Spleen (tissue), 11 donors: ENCODE data around the gene B2M. TPM values are rescaled to one million over a fixed set of nuclear protein-coding genes. Genes with fewer than 3 reads are reported as not detected.

Source experiments
- DNase-seq: peaks from one replicate; pipeline ENCODE4 v3.0.0-alpha.2; 2020
- H3K27ac ChIP-seq, 8 donors: fragments of 200-600 bp; sonication (generic) in 7 of 8; 1 replicate in 4 of 8; 2 replicates in 4 of 8; pipeline versions ENCODE4 v1.5.0 to v1.8.0; 2016 to 2021; ENCODE audit warnings: inconsistent platforms in 4 of 8, mild to moderate bottlenecking in 4 of 8, moderate library complexity in 1 of 8
- H3K27me3 ChIP-seq, 7 donors: fragments of 200-600 bp; sonication (generic) in 6 of 7; replicated peaks in 1 of 7; 1 replicate in 4 of 7; 2 replicates in 3 of 7; pipeline versions ENCODE4 v1.5.0 to v1.8.0; 2016 to 2021; ENCODE audit warnings: inconsistent platforms in 3 of 7, mild to moderate bottlenecking in 1 of 7
- H3K36me3 ChIP-seq, 6 donors: fragments of 200-600 bp; sonication (generic) in 5 of 6; 1 replicate in 4 of 6; 2 replicates in 2 of 6; pipeline versions ENCODE4 v1.5.0 to v1.8.0; 2016 to 2021; ENCODE audit warnings: inconsistent platforms in 2 of 6
- H3K4me1 ChIP-seq, 6 donors: fragments of 200-600 bp; sonication (generic) in 5 of 6; 1 replicate in 3 of 6; 2 replicates in 3 of 6; pipeline versions ENCODE4 v1.5.0 to v1.8.0; 2016 to 2021; ENCODE audit warnings: inconsistent platforms in 3 of 6
- H3K4me3 ChIP-seq, 8 donors: fragments of 200-600 bp; sonication (generic) in 7 of 8; 1 replicate in 4 of 8; 2 replicates in 4 of 8; pipeline versions ENCODE4 v1.5.0 to v1.8.0; 2016 to 2021; ENCODE audit warnings: inconsistent platforms in 4 of 8, mild to moderate bottlenecking in 4 of 8, moderate library complexity in 2 of 8
- H3K9me3 ChIP-seq, 8 donors: fragments of 200-600 bp; sonication (generic) in 7 of 8; 1 replicate in 4 of 8; 2 replicates in 4 of 8; pipeline versions ENCODE4 v1.5.0 to v1.8.0; 2016 to 2021; ENCODE audit warnings: inconsistent platforms in 4 of 8
- POLR2A ChIP-seq, 3 donors: fragments of 450-650 bp; IDR thresholded peaks; one replicate each; pipeline ENCODE4 v1.5.1; 2017; ENCODE audit warnings: antibody characterized with exemption in 3 of 3, mild to moderate bottlenecking in 1 of 3
- POLR2AphosphoS5 ChIP-seq, 3 donors: sonication (generic); formaldehyde crosslinking; IDR thresholded peaks; one replicate each; pipeline ENCODE4 v1.5.1; 2017; ENCODE audit warnings: antibody characterized with exemption in 3 of 3
- WGBS, 5 donors: extraction: QIAGEN DNeasy Blood & Tissue Kit in 3 of 5; methylation state at CpG; one replicate each; pipeline versions ENCODE4 v1.1.5 to v1.1.7; 2013 to 2018; 5-methylcytosine and 5-hydroxymethylcytosine counted together
- intact Hi-C: fragments of 100-400 bp; cut with DNase I; formaldehyde crosslinking; loops from one replicate; pipeline ENCODE4 v1.15.0; 2023; ENCODE audit warnings: low total_unique reads
- polyA plus RNA-seq, 3 donors: library from polyadenylated mRNA; stranded (reverse); fragments of 200-250 nt; gene quantifications; one replicate each; pipeline ENCODE4 v1.2.1, GENCODE V29; 2013
- small RNA-seq, 4 donors: library from RNA; depleted of rRNA; stranded (forward); fragments of <200 nt; gene quantifications; one replicate each; pipeline ENCODE3, GENCODE V24; 2016
- total RNA-seq, 7 donors: library from RNA; depleted of rRNA in 3 of 7; stranded (reverse); fragments of >200 nt in 3 of 7; fragmentation: NEBNext Ultra II Directional in 4 of 7; extraction: Animal tissue kit (Norgen Biotek cat#: 25700) in 4 of 7; gene quantifications; one replicate each; pipeline versions ENCODE4 v1.1.0 to v1.2.1, GENCODE V29; 2016 to 2021
- TF ChIP-seq, protein P1 (sequence below), 11 experiments: fragments of 200-600 bp in 7 of 11; fragments of 450-650 bp in 4 of 11; sonication (generic) in 4 of 11; IDR thresholded peaks in 8 of 11; conservative IDR thresholded peaks in 3 of 11; 1 replicate in 7 of 11; 2 replicates in 4 of 11; pipeline versions ENCODE4 v1.4.0 to v1.8.0; 2016 to 2021; ENCODE audit warnings: antibody characterized with exemption in 11 of 11, inconsistent platforms in 4 of 11, mild to moderate bottlenecking in 1 of 11
- donor health status: healthy with polysubstance abuse.
- donor health status: DM: no; HTN: no; CAD: no; lungs with moderate emphysema.
- donor health status: DM: no; HTN: no; CAD: no.
- donor health status: Bipolar disorder and iron deficiency.
- donor health status: healthy.
- donor health status: DM: no; HTN: no; CAD: no.
- donor health status: DM: yes; HTN: yes; CAD: no.

B2M gene
- total and polyA plus RNA-seq, 10 donors, result 3,969 to 10,333 (median 6,045) TPM

DNA sequence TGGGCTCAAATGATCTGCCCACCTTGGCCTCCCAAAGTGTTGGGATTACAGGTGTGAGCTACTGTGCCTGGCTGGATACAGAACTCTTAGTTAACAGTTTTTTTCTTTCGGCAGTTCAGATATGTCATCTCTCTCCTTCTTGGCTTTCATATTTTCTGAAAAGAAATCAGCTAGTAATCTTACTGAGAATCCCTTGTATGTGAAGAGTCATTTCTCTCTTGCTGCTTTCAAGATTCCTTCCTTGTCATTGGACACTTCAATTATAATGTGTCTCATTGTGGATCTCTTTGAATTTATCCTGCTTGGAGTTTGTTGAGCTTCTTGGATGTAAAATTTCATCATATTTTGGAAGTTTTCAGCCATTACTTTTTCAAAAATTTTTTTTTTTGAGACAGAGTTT lies 42.0 kb downstream of the B2M start:
- H3K27ac ChIP-seq, result no peak overlapping the region
- no peaks in the 10 kb centered on the region for H3K27me3 ChIP-seq
- TF ChIP-seq, protein P1, sequence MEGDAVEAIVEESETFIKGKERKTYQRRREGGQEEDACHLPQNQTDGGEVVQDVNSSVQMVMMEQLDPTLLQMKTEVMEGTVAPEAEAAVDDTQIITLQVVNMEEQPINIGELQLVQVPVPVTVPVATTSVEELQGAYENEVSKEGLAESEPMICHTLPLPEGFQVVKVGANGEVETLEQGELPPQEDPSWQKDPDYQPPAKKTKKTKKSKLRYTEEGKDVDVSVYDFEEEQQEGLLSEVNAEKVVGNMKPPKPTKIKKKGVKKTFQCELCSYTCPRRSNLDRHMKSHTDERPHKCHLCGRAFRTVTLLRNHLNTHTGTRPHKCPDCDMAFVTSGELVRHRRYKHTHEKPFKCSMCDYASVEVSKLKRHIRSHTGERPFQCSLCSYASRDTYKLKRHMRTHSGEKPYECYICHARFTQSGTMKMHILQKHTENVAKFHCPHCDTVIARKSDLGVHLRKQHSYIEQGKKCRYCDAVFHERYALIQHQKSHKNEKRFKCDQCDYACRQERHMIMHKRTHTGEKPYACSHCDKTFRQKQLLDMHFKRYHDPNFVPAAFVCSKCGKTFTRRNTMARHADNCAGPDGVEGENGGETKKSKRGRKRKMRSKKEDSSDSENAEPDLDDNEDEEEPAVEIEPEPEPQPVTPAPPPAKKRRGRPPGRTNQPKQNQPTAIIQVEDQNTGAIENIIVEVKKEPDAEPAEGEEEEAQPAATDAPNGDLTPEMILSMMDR (IDR thresholded peaks at IDR 0.05 in 8 of 11, conservative IDR thresholded peaks at IDR 0.05 in 3 of 11), result no peak
- TF ChIP-seq POLR2A (IDR thresholded peaks at IDR 0.05) (no peak), POLR2AphosphoS5 (IDR thresholded peaks at IDR 0.05) (no peak)
- no peak overlapping the region for H3K4me3 ChIP-seq
- DNase-seq, result no peak
- 93 to 100% (median 98%) methylated on average over 1 of the region's 1 CpG for WGBS, 5 donors
- no peaks in the 10 kb centered on the region for H3K4me1 ChIP-seq
- peaks cover 0 to 6% (median 0%) of the 10 kb centered on the region in 6 donors for H3K36me3 ChIP-seq
- intact Hi-C loops, result loop anchor here (10.0 kb wide), 1 partner anchor 159 kb away; no protein-coding TSS in a partner anchor
- peaks cover 0 to 34% (median 22%) of the 10 kb centered on the region in 8 donors for H3K9me3 ChIP-seq

DNA sequence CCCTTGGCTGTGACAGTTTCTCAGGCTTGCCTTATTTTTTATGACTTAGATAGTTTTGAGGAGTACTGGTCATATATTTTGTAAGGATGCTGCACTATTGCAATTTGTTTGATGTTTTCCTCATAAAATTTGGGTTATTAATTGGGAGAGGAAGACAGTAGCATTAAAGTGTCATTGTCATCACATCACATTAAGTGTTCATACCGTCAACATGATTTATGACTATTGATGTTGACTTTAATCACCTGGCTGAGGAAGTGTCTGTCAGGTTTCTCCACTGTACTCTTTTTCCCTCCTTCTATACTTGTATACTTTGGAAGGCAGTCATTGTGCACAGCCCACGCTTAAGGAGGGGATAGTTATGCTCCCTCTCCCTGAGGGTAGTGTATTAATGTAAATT lies 51.9 kb downstream of the B2M start:
- H3K27ac ChIP-seq, result no peak overlapping the region
- H3K27me3 ChIP-seq, result no peaks in the 10 kb centered on the region
- 76 to 97% (median 92%) methylated on average over 2 of the region's 2 CpGs for WGBS, 5 donors
- intact Hi-C loops, result no loop called here
- H3K4me1 ChIP-seq, result no peaks in the 10 kb centered on the region
- no peak overlapping the region for H3K4me3 ChIP-seq
- no peak for DNase-seq
- no peaks in the 10 kb centered on the region for H3K9me3 ChIP-seq
- TF ChIP-seq POLR2A (IDR thresholded peaks at IDR 0.05), result no peak
- no peak for TF ChIP-seq POLR2AphosphoS5 (IDR thresholded peaks at IDR 0.05)
- TF ChIP-seq, protein P1 (IDR thresholded peaks at IDR 0.05 in 8 of 11, conservative IDR thresholded peaks at IDR 0.05 in 3 of 11), result no peak
- H3K36me3 ChIP-seq, result no peaks in the 10 kb centered on the region

DNA sequence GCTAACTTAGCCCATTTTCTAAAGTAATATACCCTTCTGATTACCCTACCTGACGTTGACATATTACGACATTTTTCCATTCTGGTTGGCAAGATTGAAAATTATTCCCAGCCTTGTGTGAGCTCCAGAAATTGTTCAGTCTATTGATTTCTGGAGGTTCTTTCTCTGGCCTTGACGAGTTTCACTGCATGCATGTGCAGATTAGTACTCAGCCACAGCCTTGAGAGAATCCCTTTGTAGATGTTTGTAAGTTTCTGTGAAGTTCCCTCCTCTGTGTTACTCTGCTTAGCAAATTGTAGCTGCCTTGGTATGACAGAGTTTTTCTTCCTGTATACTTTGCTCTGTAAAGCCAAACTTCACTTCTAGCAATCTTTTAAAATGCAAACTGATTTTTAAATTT lies 52.5 kb downstream of the B2M start:
- Histone ChIP-seq H3K36me3 (no peaks in the 10 kb centered on the region), H3K27me3 (no peaks in the 10 kb centered on the region), H3K4me3 (no peak overlapping the region), H3K27ac (no peak overlapping the region), H3K4me1 (no peaks in the 10 kb centered on the region), H3K9me3 (no peaks in the 10 kb centered on the region)
- TF ChIP-seq POLR2AphosphoS5 (IDR thresholded peaks at IDR 0.05) (no peak), POLR2A (IDR thresholded peaks at IDR 0.05) (no peak)
- TF ChIP-seq, protein P1 (IDR thresholded peaks at IDR 0.05 in 8 of 11, conservative IDR thresholded peaks at IDR 0.05 in 3 of 11), result no peak
- no peak for DNase-seq
- intact Hi-C loops, result no loop called here
- 74 to 89% (median 85%) methylated on average over 3 of the region's 3 CpGs for WGBS, 5 donors

DNA sequence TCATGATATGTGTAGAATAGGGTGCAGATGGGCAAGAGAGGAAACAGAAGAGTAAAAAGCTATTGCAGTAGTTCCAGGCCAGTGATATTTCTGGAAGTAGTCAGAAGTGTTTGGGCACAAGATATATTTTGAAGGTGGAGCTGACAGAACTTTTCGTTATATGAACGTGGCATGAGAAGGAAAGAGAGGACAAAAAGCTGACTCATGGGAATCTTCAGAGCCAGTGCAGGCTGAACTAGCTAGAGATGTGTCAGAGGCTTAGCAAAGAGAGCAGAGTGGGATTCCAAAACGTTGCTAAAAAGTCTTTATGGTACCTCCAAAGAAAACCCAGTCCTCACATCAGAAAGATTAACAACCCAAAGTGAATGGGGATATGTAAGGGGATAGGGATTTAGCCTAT lies 53.7 kb downstream of the B2M start:
- intact Hi-C loops, result no loop called here
- Histone ChIP-seq H3K27ac (no peak overlapping the region), H3K9me3 (peaks cover 0 to 9% (median 4%) of the 10 kb centered on the region in 8 donors), H3K36me3 (no peaks in the 10 kb centered on the region), H3K27me3 (no peaks in the 10 kb centered on the region), H3K4me1 (no peaks in the 10 kb centered on the region), H3K4me3 (no peak overlapping the region)
- TF ChIP-seq POLR2AphosphoS5 (IDR thresholded peaks at IDR 0.05) (no peak), POLR2A (IDR thresholded peaks at IDR 0.05) (no peak)
- TF ChIP-seq, protein P1 (IDR thresholded peaks at IDR 0.05 in 8 of 11, conservative IDR thresholded peaks at IDR 0.05 in 3 of 11), result no peak
- 31 to 47% (median 38%) methylated on average over 3 of the region's 3 CpGs for WGBS, 5 donors
- DNase-seq, result no peak

Small RNA genes within 50 kb of the gene (small RNA-seq; reads per million reads assigned to genes)
- gene RF00019, result 0 reads per million in 4 donors

Other genes starting within 250 kb of the B2M start
- gene EIF3J, start 174.4 kb upstream of the B2M start, total RNA-seq, result 10 to 100 TPM; 41.6 to 65.0 (median 55.5) TPM
- 10 to 100 TPM; 23.9 to 38.8 (median 35.3) TPM for gene EIF3J, start 174.4 kb upstream of the B2M start, polyA plus RNA-seq
- gene SPG11, start 47.9 kb upstream of the B2M start, total RNA-seq, result 100 to 1,000 TPM; 119 to 218 (median 143) TPM
- 10 to 100 TPM; 37.4 to 53.2 (median 41.2) TPM for gene SPG11, start 47.9 kb upstream of the B2M start, polyA plus RNA-seq
- 10 to 100 TPM; 17.0 to 36.9 (median 28.3) TPM for gene PATL2, start 194 bp upstream of the B2M start, total RNA-seq
- 10 to 100 TPM; 26.0 to 64.2 (median 35.6) TPM for gene PATL2, start 194 bp upstream of the B2M start, polyA plus RNA-seq
- gene TRIM69, start 25.0 kb downstream of the B2M start, total RNA-seq, result 10 to 100 TPM; 24.7 to 54.9 (median 46.9) TPM
- gene TRIM69, start 25.0 kb downstream of the B2M start, polyA plus RNA-seq, result 10 to 100 TPM; 16.4 to 44.5 (median 22.3) TPM
- gene TERB2, start 245.2 kb downstream of the B2M start, total RNA-seq, result not detected
- gene TERB2, start 245.2 kb downstream of the B2M start, polyA plus RNA-seq, result not detected